Spleen (tissue), 11 donors: ENCODE measurements around the gene CNBD2. TPM values are rescaled to one million over a fixed set of nuclear protein-coding genes. Genes with fewer than 3 reads are reported as not detected.

Experiments
- DNase-seq: peaks from one replicate; pipeline ENCODE4 v3.0.0-alpha.2; 2020
- H3K27ac ChIP-seq, 8 donors: fragments of 200-600 bp; sonication (generic) in 7 of 8; 1 replicate in 4 of 8; 2 replicates in 4 of 8; pipeline versions ENCODE4 v1.5.0 to v1.8.0; 2016 to 2021; ENCODE audit warnings: inconsistent platforms in 4 of 8, mild to moderate bottlenecking in 4 of 8, moderate library complexity in 1 of 8
- H3K27me3 ChIP-seq, 7 donors: fragments of 200-600 bp; sonication (generic) in 6 of 7; replicated peaks in 1 of 7; 1 replicate in 4 of 7; 2 replicates in 3 of 7; pipeline versions ENCODE4 v1.5.0 to v1.8.0; 2016 to 2021; ENCODE audit warnings: inconsistent platforms in 3 of 7, mild to moderate bottlenecking in 1 of 7
- H3K36me3 ChIP-seq, 6 donors: fragments of 200-600 bp; sonication (generic) in 5 of 6; 1 replicate in 4 of 6; 2 replicates in 2 of 6; pipeline versions ENCODE4 v1.5.0 to v1.8.0; 2016 to 2021; ENCODE audit warnings: inconsistent platforms in 2 of 6
- H3K4me1 ChIP-seq, 6 donors: fragments of 200-600 bp; sonication (generic) in 5 of 6; 1 replicate in 3 of 6; 2 replicates in 3 of 6; pipeline versions ENCODE4 v1.5.0 to v1.8.0; 2016 to 2021; ENCODE audit warnings: inconsistent platforms in 3 of 6
- H3K4me3 ChIP-seq, 8 donors: fragments of 200-600 bp; sonication (generic) in 7 of 8; 1 replicate in 4 of 8; 2 replicates in 4 of 8; pipeline versions ENCODE4 v1.5.0 to v1.8.0; 2016 to 2021; ENCODE audit warnings: inconsistent platforms in 4 of 8, mild to moderate bottlenecking in 4 of 8, moderate library complexity in 2 of 8
- H3K9me3 ChIP-seq, 8 donors: fragments of 200-600 bp; sonication (generic) in 7 of 8; 1 replicate in 4 of 8; 2 replicates in 4 of 8; pipeline versions ENCODE4 v1.5.0 to v1.8.0; 2016 to 2021; ENCODE audit warnings: inconsistent platforms in 4 of 8
- CTCF ChIP-seq, 11 experiments: fragments of 200-600 bp in 7 of 11; fragments of 450-650 bp in 4 of 11; sonication (generic) in 4 of 11; IDR thresholded peaks in 8 of 11; conservative IDR thresholded peaks in 3 of 11; 1 replicate in 7 of 11; 2 replicates in 4 of 11; pipeline versions ENCODE4 v1.4.0 to v1.8.0; 2016 to 2021; ENCODE audit warnings: antibody characterized with exemption in 11 of 11, inconsistent platforms in 4 of 11, mild to moderate bottlenecking in 1 of 11
- POLR2A ChIP-seq, 3 donors: fragments of 450-650 bp; IDR thresholded peaks; one replicate each; pipeline ENCODE4 v1.5.1; 2017; ENCODE audit warnings: antibody characterized with exemption in 3 of 3, mild to moderate bottlenecking in 1 of 3
- POLR2AphosphoS5 ChIP-seq, 3 donors: sonication (generic); formaldehyde crosslinking; IDR thresholded peaks; one replicate each; pipeline ENCODE4 v1.5.1; 2017; ENCODE audit warnings: antibody characterized with exemption in 3 of 3
- WGBS, 5 donors: extraction: QIAGEN DNeasy Blood & Tissue Kit in 3 of 5; methylation state at CpG; one replicate each; pipeline versions ENCODE4 v1.1.5 to v1.1.7; 2013 to 2018; 5-methylcytosine and 5-hydroxymethylcytosine counted together
- intact Hi-C: fragments of 100-400 bp; cut with DNase I; formaldehyde crosslinking; loops from one replicate; pipeline ENCODE4 v1.15.0; 2023; ENCODE audit warnings: low total_unique reads
- polyA plus RNA-seq, 3 donors: library from polyadenylated mRNA; stranded (reverse); fragments of 200-250 nt; gene quantifications; one replicate each; pipeline ENCODE4 v1.2.1, GENCODE V29; 2013
- total RNA-seq, 7 donors: library from RNA; depleted of rRNA in 3 of 7; stranded (reverse); fragments of >200 nt in 3 of 7; fragmentation: NEBNext Ultra II Directional in 4 of 7; extraction: Animal tissue kit (Norgen Biotek cat#: 25700) in 4 of 7; gene quantifications; one replicate each; pipeline versions ENCODE4 v1.1.0 to v1.2.1, GENCODE V29; 2016 to 2021
- donor health status: healthy with polysubstance abuse.
- donor health status: DM: no; HTN: no; CAD: no; lungs with moderate emphysema.
- donor health status: DM: no; HTN: no; CAD: no.
- donor health status: Bipolar disorder and iron deficiency.
- donor health status: healthy.
- donor health status: DM: no; HTN: no; CAD: no.
- donor health status: DM: yes; HTN: yes; CAD: no.

Gene CNBD2
- total and polyA plus RNA-seq, 10 donors: 3.7 to 28.4 (median 7.4) TPM

- intact Hi-C loops: no loop called here
- Histone ChIP-seq H3K27ac (no peak overlapping the region), H3K4me3 (no peak overlapping the region), H3K36me3 (no peaks in the 10 kb centered on the region), H3K27me3 (no peaks in the 10 kb centered on the region), H3K4me1 (no peaks in the 10 kb centered on the region), H3K9me3 (peaks cover 0 to 6% (median 0%) of the 10 kb centered on the region in 8 donors)
- DNase-seq: no peak
- TF ChIP-seq POLR2AphosphoS5 (IDR thresholded peaks at IDR 0.05) (no peak), POLR2A (IDR thresholded peaks at IDR 0.05) (no peak), CTCF (IDR thresholded peaks at IDR 0.05 in 8 of 11, conservative IDR thresholded peaks at IDR 0.05 in 3 of 11) (no peak)
- whole genome bisulfite sequencing, 5 donors: 88 to 97% (median 95%) methylated on average over 4 of the region's 4 CpGs
These were observed 4.1 kb downstream of the CNBD2 start for GRCh38 chr20:35972462-35972861.

DNA sequence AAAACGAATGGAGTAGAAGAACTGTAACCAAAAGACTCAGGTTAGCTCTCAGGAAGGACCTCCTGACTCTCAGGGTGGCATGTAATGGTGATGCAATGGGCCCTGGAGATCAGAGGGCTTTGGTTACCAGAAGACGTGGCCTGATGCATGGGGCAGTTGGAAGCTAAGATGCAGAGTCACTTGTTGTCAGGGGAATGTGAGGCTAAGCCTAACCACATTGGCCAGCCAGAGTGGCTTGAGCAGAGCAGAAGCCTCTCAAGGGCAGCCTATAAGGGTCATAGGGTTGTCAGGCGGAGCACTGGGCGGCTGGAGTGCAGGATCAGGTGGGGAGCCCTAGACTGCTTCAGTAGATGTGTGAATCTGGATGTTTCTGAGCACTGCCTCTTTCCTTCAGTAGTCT lies 5.9 kb downstream of the CNBD2 start:
- Histone ChIP-seq H3K36me3 (no peaks in the 10 kb centered on the region), H3K4me3 (no peak overlapping the region), H3K4me1 (no peaks in the 10 kb centered on the region), H3K9me3 (peaks cover 0 to 6% (median 0%) of the 10 kb centered on the region in 8 donors), H3K27me3 (no peaks in the 10 kb centered on the region), H3K27ac (no peak overlapping the region)
- intact Hi-C loops: no loop called here
- TF ChIP-seq POLR2A (IDR thresholded peaks at IDR 0.05): no peak
- no peak for TF ChIP-seq CTCF (IDR thresholded peaks at IDR 0.05 in 8 of 11, conservative IDR thresholded peaks at IDR 0.05 in 3 of 11)
- TF ChIP-seq POLR2AphosphoS5 (IDR thresholded peaks at IDR 0.05): no peak
- 65 to 86% (median 75%) methylated on average over 4 of the region's 4 CpGs for WGBS, 5 donors
- DNase-seq: no peak

GRCh38 chr20:35975576-35976373 lies 7.4 kb downstream of the CNBD2 start:
- H3K4me1 ChIP-seq: no peaks in the 10 kb centered on the region
- no peaks in the 10 kb centered on the region for H3K27me3 ChIP-seq
- no peak overlapping the region for H3K4me3 ChIP-seq
- H3K27ac ChIP-seq: no peak overlapping the region
- 71 to 80% (median 78%) methylated on average over 8 to 9 of the region's 9 CpGs for WGBS, 5 donors
- no peak for DNase-seq
- no peaks in the 10 kb centered on the region for H3K36me3 ChIP-seq
- no peak for TF ChIP-seq POLR2A (IDR thresholded peaks at IDR 0.05)
- no peak for TF ChIP-seq CTCF (IDR thresholded peaks at IDR 0.05 in 8 of 11, conservative IDR thresholded peaks at IDR 0.05 in 3 of 11)
- TF ChIP-seq POLR2AphosphoS5 (IDR thresholded peaks at IDR 0.05): no peak
- intact Hi-C loops: no loop called here
- peaks cover 0 to 6% (median 0%) of the 10 kb centered on the region in 8 donors for H3K9me3 ChIP-seq

- intact Hi-C loops: no loop called here
- Histone ChIP-seq H3K36me3 (no peaks in the 10 kb centered on the region), H3K27me3 (no peaks in the 10 kb centered on the region), H3K4me3 (no peak overlapping the region), H3K4me1 (no peaks in the 10 kb centered on the region), H3K27ac (no peak overlapping the region), H3K9me3 (no peaks in the 10 kb centered on the region)
- TF ChIP-seq POLR2A (IDR thresholded peaks at IDR 0.05): no peak
- no peak for TF ChIP-seq POLR2AphosphoS5 (IDR thresholded peaks at IDR 0.05)
- no peak for TF ChIP-seq CTCF (IDR thresholded peaks at IDR 0.05 in 8 of 11, conservative IDR thresholded peaks at IDR 0.05 in 3 of 11)
- no peak for DNase-seq
- 66 to 91% (median 84%) methylated on average over 9 of the region's 9 CpGs for WGBS, 5 donors
These were observed 9.7 kb downstream of the CNBD2 start for GRCh38 chr20:35978041-35978513.
